Gastroesophageal sphincter (tissue), 4 donors: ENCODE measurements around the gene FAM32A. TPM values are rescaled to one million over a fixed set of nuclear protein-coding genes. Genes with fewer than 3 reads are reported as not detected.

ENCODE experiments used
- ATAC-seq: fragments of 150-250 bp; one replicate; pipeline ENCODE4 v1.9.1; 2016; ENCODE audit warnings: mild to moderate bottlenecking, moderate library complexity
- H3K27ac ChIP-seq, 4 donors: fragments of 200-600 bp; sonication (generic) in 3 of 4; 1 replicate in 3 of 4; 2 replicates in 1 of 4; pipeline ENCODE4 v1.5.1; 2016 to 2019
- H3K27me3 ChIP-seq: fragments of 200-600 bp; sonication (generic); one replicate; pipeline ENCODE4 v1.5.1; 2019
- H3K36me3 ChIP-seq, 2 donors: fragments of 200-600 bp; sonication (generic); one replicate each; pipeline ENCODE4 v1.5.1; 2019; ENCODE audit warnings: control low read depth in 1 of 2
- H3K4me1 ChIP-seq, 3 donors: fragments of 200-600 bp; sonication (generic); 1 replicate in 2 of 3; 2 replicates in 1 of 3; pipeline ENCODE4 v1.5.1; 2016 to 2019; ENCODE audit warnings: control low read depth in 2 of 3
- H3K4me3 ChIP-seq, 2 donors: fragments of 200-600 bp; sonication (generic); one replicate each; pipeline ENCODE4 v1.5.1; 2019; ENCODE audit warnings: mild to moderate bottlenecking in 1 of 2, moderate library complexity in 1 of 2
- H3K9me3 ChIP-seq, 3 donors: fragments of 200-600 bp; sonication (generic); one replicate each; pipeline ENCODE4 v1.5.1; 2017 to 2019; ENCODE audit warnings: control low read depth in 2 of 3
- EP300 ChIP-seq: sonication (generic); formaldehyde crosslinking; IDR thresholded peaks from one replicate; pipeline ENCODE4 v1.6.1; 2017; ENCODE audit warnings: antibody characterized with exemption, mild to moderate bottlenecking
- POLR2A ChIP-seq, 2 donors: fragments of 450-650 bp; IDR thresholded peaks; one replicate each; pipeline ENCODE4 v1.6.1; 2017; ENCODE audit warnings: antibody characterized with exemption in 2 of 2, mild to moderate bottlenecking in 2 of 2, moderate library complexity in 1 of 2
- POLR2AphosphoS5 ChIP-seq: sonication (generic); formaldehyde crosslinking; IDR thresholded peaks from one replicate; pipeline ENCODE4 v1.6.1; 2017; ENCODE audit warnings: antibody characterized with exemption
- WGBS, 2 donors: methylation state at CpG; one replicate each; pipeline ENCODE4 v1.1.5; 2018; ENCODE audit warnings: low coverage in 1 of 2; 5-methylcytosine and 5-hydroxymethylcytosine counted together
- total RNA-seq, 4 donors: library from RNA; depleted of rRNA; stranded (reverse); fragments of >200 nt; gene quantifications; one replicate each; pipeline ENCODE4 v1.1.0, GENCODE V29; 2016
- TF ChIP-seq, protein P1 (sequence below), 4 experiments: fragments of 200-600 bp in 2 of 4; fragments of 450-650 bp in 2 of 4; sonication (generic) in 1 of 4; IDR thresholded peaks; one replicate each; pipeline ENCODE4 v1.5.1; 2017 to 2019; ENCODE audit warnings: antibody characterized with exemption in 4 of 4, mild to moderate bottlenecking in 2 of 4, moderate library complexity in 2 of 4

The FAM32A gene
- total RNA-seq, 4 donors from 2014 or later, result 90.1 to 126 (median 104) TPM

- no peaks in the 10 kb centered on the region for H3K27me3 ChIP-seq
- H3K36me3 ChIP-seq, result peaks cover 0 to 33% of the 10 kb centered on the region in 2 donors
- peak within 1 kb of the TSS; percentile 19 to 93 (median 88) for H3K27ac ChIP-seq
- WGBS, 2 donors, result 0% methylated on average over 3 of the region's 65 CpGs; no CpG with 5 or more reads in 1 of the 2 donors
- H3K4me1 ChIP-seq, result peaks cover 0 to 37% (median 14%) of the 10 kb centered on the region in 3 donors
- TF ChIP-seq POLR2A (IDR thresholded peaks at IDR 0.05) (peak in 1 of 2 donors; percentile 50), EP300 (no peak), POLR2AphosphoS5 (peak; percentile 71)
- TF ChIP-seq, protein P1, sequence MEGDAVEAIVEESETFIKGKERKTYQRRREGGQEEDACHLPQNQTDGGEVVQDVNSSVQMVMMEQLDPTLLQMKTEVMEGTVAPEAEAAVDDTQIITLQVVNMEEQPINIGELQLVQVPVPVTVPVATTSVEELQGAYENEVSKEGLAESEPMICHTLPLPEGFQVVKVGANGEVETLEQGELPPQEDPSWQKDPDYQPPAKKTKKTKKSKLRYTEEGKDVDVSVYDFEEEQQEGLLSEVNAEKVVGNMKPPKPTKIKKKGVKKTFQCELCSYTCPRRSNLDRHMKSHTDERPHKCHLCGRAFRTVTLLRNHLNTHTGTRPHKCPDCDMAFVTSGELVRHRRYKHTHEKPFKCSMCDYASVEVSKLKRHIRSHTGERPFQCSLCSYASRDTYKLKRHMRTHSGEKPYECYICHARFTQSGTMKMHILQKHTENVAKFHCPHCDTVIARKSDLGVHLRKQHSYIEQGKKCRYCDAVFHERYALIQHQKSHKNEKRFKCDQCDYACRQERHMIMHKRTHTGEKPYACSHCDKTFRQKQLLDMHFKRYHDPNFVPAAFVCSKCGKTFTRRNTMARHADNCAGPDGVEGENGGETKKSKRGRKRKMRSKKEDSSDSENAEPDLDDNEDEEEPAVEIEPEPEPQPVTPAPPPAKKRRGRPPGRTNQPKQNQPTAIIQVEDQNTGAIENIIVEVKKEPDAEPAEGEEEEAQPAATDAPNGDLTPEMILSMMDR (IDR thresholded peaks at IDR 0.05), result no peak
- no peaks in the 10 kb centered on the region for H3K9me3 ChIP-seq
- peak within 1 kb of the TSS; percentile 43 to 99 for H3K4me3 ChIP-seq
- peak; percentile 93 for ATAC-seq
These were observed 12.6 kb downstream of the FAM32A start, which contains the start of gene AP1M1 for GRCh38 chr19:16197622-16198369. Gene AP1M1, plus strand, starts transcription at chr19:16197911. Its CDS starts 116 bp downstream, at chr19:16198027.

- Histone ChIP-seq H3K9me3 (no peaks in the 10 kb centered on the region), H3K4me1 (peaks cover 0 to 37% (median 14%) of the 10 kb centered on the region in 3 donors), H3K4me3 (peak overlapping the region; percentile 43 to 99), H3K27me3 (no peaks in the 10 kb centered on the region), H3K36me3 (peaks cover 0 to 33% of the 10 kb centered on the region in 2 donors), H3K27ac (peak overlapping the region; percentile 12 to 93 (median 88))
- no peak for ATAC-seq
- TF ChIP-seq, protein P1 (IDR thresholded peaks at IDR 0.05), result no peak
- TF ChIP-seq EP300 (no peak), POLR2A (IDR thresholded peaks at IDR 0.05) (no peak), POLR2AphosphoS5 (no peak)
- WGBS, 2 donors, result 0% methylated on average over 4 to 15 of the region's 18 CpGs
These were observed 13.1 kb downstream of the FAM32A start for GRCh38 chr19:16198370-16198651.

DNA sequence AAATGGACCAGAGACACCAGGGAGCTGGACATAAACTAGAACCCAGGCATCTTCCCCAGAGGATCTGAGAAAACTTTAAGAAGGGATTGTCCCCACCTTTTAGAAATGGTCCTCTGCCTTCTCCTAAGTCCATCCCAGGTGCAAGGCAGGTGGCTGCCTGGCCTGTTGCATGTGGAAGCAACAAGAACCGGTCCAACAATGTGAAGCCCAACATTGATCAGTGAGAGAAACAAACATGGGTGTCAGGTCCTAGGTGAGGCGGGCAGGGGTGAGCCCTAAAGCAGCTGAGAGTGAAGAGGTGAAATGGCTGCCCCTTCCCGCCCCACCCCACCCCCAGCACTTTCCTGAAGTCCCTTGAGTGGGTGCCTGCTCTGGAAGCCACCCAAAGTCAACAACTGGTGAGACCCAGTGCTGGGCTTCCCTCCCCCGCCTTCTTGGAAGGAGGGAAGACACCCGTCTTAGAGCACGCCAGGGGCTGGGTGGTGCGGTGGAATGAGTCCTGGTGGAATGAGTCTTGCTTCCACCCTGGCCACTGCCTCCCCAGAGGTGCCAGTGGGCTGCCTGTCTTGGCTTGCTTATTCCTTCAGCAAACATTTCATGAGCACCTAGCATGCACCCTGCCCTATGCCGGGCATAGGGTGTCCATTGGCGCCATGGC, 14.2 kb downstream of the FAM32A start:
- H3K27me3 ChIP-seq, result no peaks in the 10 kb centered on the region
- no peak for ATAC-seq
- H3K4me3 ChIP-seq, result peak overlapping the region in 1 of 2 donors; percentile 99
- no peak for TF ChIP-seq POLR2A (IDR thresholded peaks at IDR 0.05)
- TF ChIP-seq, protein P1 (IDR thresholded peaks at IDR 0.05), result no peak
- no peak for TF ChIP-seq POLR2AphosphoS5
- no peak for TF ChIP-seq EP300
- peaks cover 0 to 37% (median 14%) of the 10 kb centered on the region in 3 donors for H3K4me1 ChIP-seq
- WGBS, 2 donors, result 80% methylated on average over 1 of the region's 9 CpGs; no CpG with 5 or more reads in 1 of the 2 donors
- H3K36me3 ChIP-seq, result peaks cover 0 to 40% of the 10 kb centered on the region in 2 donors
- peak overlapping the region in 3 of 4 donors; percentile 42 to 89 (median 88) for H3K27ac ChIP-seq
- H3K9me3 ChIP-seq, result no peaks in the 10 kb centered on the region

DNA sequence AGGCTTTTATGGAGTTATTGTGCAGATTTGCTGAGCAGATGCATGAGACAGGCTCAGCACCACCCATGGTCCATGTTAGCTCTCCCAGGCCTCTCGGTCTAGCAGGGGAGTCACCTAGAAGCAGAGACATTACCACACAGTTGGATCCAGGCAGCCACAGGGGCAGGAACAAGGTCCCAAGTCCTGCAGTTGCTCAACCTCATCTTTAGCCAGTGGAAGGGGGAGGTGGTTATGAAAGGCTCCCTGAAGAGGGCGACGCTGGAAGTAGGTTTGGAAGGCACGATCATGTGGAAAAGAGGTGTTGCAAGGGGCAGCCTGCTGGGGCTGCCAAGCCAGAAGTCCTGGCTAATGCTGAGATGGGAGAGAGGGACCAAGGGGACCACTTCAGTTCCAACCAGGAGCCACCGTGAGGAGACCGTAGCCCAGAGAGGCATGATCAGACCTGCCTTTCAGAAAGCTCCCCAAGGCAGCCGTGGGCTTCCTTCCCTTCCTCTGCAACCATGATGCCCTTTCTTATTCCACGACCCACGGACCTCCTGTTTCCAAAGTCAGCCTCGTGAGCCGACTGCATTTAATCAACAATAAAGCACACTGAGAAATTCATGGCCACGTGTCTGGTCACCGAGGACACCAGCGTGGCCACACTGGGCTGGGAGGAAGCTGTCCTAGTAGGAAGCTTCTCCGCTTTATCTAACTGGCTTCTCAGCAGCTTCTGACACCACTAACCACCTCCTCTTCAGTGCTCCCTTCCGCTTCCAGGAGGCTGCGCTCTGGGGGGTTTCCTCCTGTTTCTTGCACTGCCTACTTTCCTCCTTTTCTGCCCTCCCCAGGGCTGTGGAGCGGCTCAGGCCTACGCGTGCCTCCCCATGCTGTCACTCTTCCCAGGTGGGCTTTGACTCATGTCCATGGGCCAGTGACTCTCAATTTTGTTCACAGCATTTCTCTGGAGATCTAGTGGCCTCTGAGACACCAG, 15.1 kb downstream of the FAM32A start:
- H3K9me3 ChIP-seq, result no peaks in the 10 kb centered on the region
- no peaks in the 10 kb centered on the region for H3K27me3 ChIP-seq
- H3K36me3 ChIP-seq, result peaks cover 0 to 50% of the 10 kb centered on the region in 2 donors
- peaks cover 0 to 42% (median 14%) of the 10 kb centered on the region in 3 donors for H3K4me1 ChIP-seq
- peak overlapping the region in 3 of 4 donors; percentile 40 to 89 (median 42) for H3K27ac ChIP-seq
- peak; percentile 68 for ATAC-seq
- no peak for TF ChIP-seq EP300
- TF ChIP-seq, protein P1 (IDR thresholded peaks at IDR 0.05), result no peak
- no peak for TF ChIP-seq POLR2AphosphoS5
- no peak for TF ChIP-seq POLR2A (IDR thresholded peaks at IDR 0.05)
- 71 to 85% methylated on average over 5 to 7 of the region's 20 CpGs for WGBS, 2 donors
- H3K4me3 ChIP-seq, result no peak overlapping the region
